Natural killer cell (primary cell): ENCODE data around the gene CCDC91. TPM values are rescaled to one million over a fixed set of nuclear protein-coding genes. Genes with fewer than 3 reads are reported as not detected.

Experiments used
- ATAC-seq, 3 donors: fragments of 150-1000 bp in 2 of 3; fragments of 200-7000 bp in 1 of 3; cut with Tn5 transposase; 1 replicate in 1 of 3; 2 replicates in 2 of 3; pipeline ENCODE4 v1.10.0; 2021; ENCODE audit warnings: mild to moderate bottlenecking in 2 of 3, moderate library complexity in 2 of 3
- DNase-seq, 2 donors: peaks; one replicate each; pipeline versions ENCODE4 v3.0.0 to v3.0.0-alpha.2; 2013 to 2021; ENCODE audit warnings: mixed read lengths in 1 of 2
- H3K27ac ChIP-seq: one replicate; pipeline ENCODE4 v1.5.1; 2013; ENCODE audit warnings: mild to moderate bottlenecking, low read length
- H3K27me3 ChIP-seq: one replicate; pipeline ENCODE4 v1.6.1; 2013; ENCODE audit warnings: low read length; ENCODE audit not compliant: control insufficient read depth, insufficient read depth
- H3K36me3 ChIP-seq: one replicate; pipeline ENCODE4 v1.6.1; 2013; ENCODE audit warnings: low read length; ENCODE audit not compliant: control insufficient read depth, insufficient read depth
- H3K4me1 ChIP-seq: one replicate; pipeline ENCODE4 v1.6.1; 2013; ENCODE audit warnings: low read length; ENCODE audit not compliant: control insufficient read depth, insufficient read depth
- H3K4me3 ChIP-seq: one replicate; pipeline ENCODE4 v1.5.1; 2013; ENCODE audit warnings: low read length
- H3K9me3 ChIP-seq: one replicate; pipeline ENCODE4 v1.6.1; 2013; ENCODE audit warnings: low read length; ENCODE audit not compliant: control insufficient read depth, insufficient read depth
- H3K27ac Mint-ChIP-seq, 2 donors: one replicate each; pipeline ENCODE4 v1.8.0; 2022; ENCODE audit warnings: mild to moderate bottlenecking in 2 of 2, mixed read lengths in 2 of 2, moderate library complexity in 1 of 2
- H3K27me3 Mint-ChIP-seq, 2 donors: one replicate each; pipeline ENCODE4 v1.8.0; 2022; ENCODE audit warnings: low read depth in 2 of 2, mixed read lengths in 2 of 2
- H3K36me3 Mint-ChIP-seq: one replicate; pipeline ENCODE4 v1.8.0; 2022; ENCODE audit warnings: mixed read lengths
- H3K4me1 Mint-ChIP-seq, 2 donors: one replicate each; pipeline ENCODE4 v1.8.0; 2022; ENCODE audit warnings: mixed read lengths in 2 of 2
- H3K4me3 Mint-ChIP-seq: one replicate; pipeline ENCODE4 v1.8.0; 2022; ENCODE audit warnings: mild to moderate bottlenecking, moderate library complexity, mixed read lengths
- H3K9me3 Mint-ChIP-seq, 2 donors: one replicate each; pipeline ENCODE4 v1.8.0; 2022; ENCODE audit warnings: mixed read lengths in 2 of 2
- WGBS: methylation state at CpG from one replicate; pipeline ENCODE4 v1.1.7; 2013; ENCODE audit warnings: missing lambda C conversion rate; ENCODE audit not compliant: insufficient coverage; 5-methylcytosine and 5-hydroxymethylcytosine counted together
- intact Hi-C: fragments of 100-400 bp; cut with micrococcal nuclease; formaldehyde crosslinking; loops from one replicate; pipeline ENCODE4 v1.14.2; 2022
- total RNA-seq, 4 donors: library from RNA; stranded (reverse); fragments of 120-200 nt in 1 of 4; gene quantifications; one replicate each; pipeline versions ENCODE4 v1.2.3 to v1.2.4, GENCODE V29; 2013 to 2022
- TF ChIP-seq, protein P1 (sequence below): fragments of 200-600 bp; IDR thresholded peaks from one replicate; pipeline ENCODE4 v1.8.0; 2022; ENCODE audit warnings: antibody characterized with exemption

The CCDC91 gene
- total RNA-seq, 3 donors from 2014 or later (not counting 1 experiment from before 2014, with no cell fraction given), result 48.8 to 65.8 (median 60.2) TPM

DNA sequence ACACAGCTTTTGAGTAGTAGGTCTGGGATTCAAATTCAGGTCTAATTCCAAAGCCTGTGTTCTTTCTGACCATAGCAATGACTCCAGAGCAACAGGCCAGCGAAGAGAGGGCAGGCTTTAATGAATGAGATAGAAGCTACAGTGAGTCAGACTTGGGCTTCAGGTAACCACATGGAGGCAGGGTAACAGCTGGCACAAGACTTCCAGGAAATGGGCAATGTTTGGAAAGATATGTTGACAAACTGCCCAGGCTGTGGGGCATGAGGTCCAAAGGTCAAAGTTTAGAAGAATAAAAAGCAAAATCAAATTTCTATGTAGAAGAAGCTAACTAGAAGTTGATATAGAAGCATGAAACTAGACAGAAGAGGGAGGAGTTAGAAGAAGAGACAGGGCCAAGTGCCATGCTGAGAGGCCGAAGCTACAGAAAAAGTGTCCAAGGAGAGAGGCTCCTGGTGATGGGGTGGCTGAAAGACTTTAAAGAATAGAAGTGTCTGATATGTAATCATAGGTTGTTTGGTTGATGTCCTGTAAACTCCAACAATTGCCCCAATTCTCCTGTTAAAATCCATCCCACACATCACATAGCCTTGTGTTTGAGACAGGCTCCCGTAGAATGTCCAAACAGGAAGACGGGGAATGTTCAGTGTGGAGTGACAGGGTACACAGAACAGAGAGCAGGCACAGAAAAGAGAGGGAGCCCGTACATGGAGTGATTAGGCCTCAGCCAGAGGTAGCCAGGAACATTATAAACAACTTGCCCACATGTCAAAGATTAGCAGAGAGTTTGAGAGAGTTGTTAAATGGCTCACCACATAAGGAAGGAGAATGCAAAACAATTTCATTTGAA, 384.7 kb downstream of the CCDC91 start:
- Mint-ChIP-seq H3K27ac (no peak overlapping the region), H3K27me3 (no peaks in the 10 kb centered on the region), H3K4me1 (no peaks in the 10 kb centered on the region), H3K4me3 (no peak overlapping the region), H3K9me3 (no peaks in the 10 kb centered on the region), H3K36me3 (no peaks in the 10 kb centered on the region)
- intact Hi-C loops, result no loop called here
- no peaks in the 10 kb centered on the region for H3K9me3 ChIP-seq
- no peak overlapping the region for H3K27ac ChIP-seq
- WGBS, result 88% methylated on average over 5 of the region's 5 CpGs
- H3K27me3 ChIP-seq, result no peaks in the 10 kb centered on the region
- TF ChIP-seq, protein P1, sequence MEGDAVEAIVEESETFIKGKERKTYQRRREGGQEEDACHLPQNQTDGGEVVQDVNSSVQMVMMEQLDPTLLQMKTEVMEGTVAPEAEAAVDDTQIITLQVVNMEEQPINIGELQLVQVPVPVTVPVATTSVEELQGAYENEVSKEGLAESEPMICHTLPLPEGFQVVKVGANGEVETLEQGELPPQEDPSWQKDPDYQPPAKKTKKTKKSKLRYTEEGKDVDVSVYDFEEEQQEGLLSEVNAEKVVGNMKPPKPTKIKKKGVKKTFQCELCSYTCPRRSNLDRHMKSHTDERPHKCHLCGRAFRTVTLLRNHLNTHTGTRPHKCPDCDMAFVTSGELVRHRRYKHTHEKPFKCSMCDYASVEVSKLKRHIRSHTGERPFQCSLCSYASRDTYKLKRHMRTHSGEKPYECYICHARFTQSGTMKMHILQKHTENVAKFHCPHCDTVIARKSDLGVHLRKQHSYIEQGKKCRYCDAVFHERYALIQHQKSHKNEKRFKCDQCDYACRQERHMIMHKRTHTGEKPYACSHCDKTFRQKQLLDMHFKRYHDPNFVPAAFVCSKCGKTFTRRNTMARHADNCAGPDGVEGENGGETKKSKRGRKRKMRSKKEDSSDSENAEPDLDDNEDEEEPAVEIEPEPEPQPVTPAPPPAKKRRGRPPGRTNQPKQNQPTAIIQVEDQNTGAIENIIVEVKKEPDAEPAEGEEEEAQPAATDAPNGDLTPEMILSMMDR, result no peak
- no peak for DNase-seq
- H3K4me1 ChIP-seq, result no peaks in the 10 kb centered on the region
- H3K4me3 ChIP-seq, result no peak overlapping the region
- no peaks in the 10 kb centered on the region for H3K36me3 ChIP-seq
- no peak for ATAC-seq

DNA sequence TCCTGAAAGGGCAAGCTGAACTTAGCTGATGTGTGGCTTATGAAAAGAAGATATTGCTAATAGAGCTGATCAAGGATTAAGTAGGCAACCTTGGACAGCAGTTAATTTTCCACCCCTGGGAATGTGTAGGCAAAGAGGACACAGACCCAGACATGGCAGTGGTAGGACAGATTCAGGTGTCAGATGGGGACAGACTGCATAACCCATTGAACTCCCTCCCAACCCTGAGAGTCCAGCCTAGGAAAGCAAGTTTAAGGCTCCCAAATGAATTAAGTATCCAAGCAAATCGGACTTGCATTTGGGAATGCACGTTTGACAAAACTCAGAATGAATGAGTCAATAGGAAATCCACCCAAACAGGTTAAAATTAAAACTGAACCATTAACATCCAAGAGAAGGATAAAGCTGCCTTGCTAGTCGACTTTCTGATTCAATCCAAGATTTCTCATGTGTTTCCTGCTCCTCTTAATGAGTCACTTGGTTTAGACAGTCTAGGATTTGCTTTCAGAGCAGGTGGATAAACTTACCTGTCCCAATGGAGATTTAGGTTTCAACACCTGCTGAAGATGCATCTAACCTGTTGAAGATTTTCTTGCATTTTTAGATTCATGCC, 385.4 kb downstream of the CCDC91 start:
- no peaks in the 10 kb centered on the region for H3K27me3 Mint-ChIP-seq
- H3K4me1 Mint-ChIP-seq, result no peaks in the 10 kb centered on the region
- no peaks in the 10 kb centered on the region for H3K36me3 ChIP-seq
- no peaks in the 10 kb centered on the region for H3K27me3 ChIP-seq
- TF ChIP-seq, protein P1, result no peak
- intact Hi-C loops, result no loop called here
- ATAC-seq (no peak), DNase-seq (no peak)
- H3K4me1 ChIP-seq, result no peaks in the 10 kb centered on the region
- no peaks in the 10 kb centered on the region for H3K9me3 ChIP-seq
- no peak overlapping the region for H3K27ac Mint-ChIP-seq
- H3K4me3 ChIP-seq, result no peak overlapping the region
- H3K27ac ChIP-seq, result no peak overlapping the region
- no peaks in the 10 kb centered on the region for H3K36me3 Mint-ChIP-seq
- no peaks in the 10 kb centered on the region for H3K9me3 Mint-ChIP-seq
- H3K4me3 Mint-ChIP-seq, result no peak overlapping the region
- WGBS, result 89% methylated on average over 3 of the region's 3 CpGs

DNA sequence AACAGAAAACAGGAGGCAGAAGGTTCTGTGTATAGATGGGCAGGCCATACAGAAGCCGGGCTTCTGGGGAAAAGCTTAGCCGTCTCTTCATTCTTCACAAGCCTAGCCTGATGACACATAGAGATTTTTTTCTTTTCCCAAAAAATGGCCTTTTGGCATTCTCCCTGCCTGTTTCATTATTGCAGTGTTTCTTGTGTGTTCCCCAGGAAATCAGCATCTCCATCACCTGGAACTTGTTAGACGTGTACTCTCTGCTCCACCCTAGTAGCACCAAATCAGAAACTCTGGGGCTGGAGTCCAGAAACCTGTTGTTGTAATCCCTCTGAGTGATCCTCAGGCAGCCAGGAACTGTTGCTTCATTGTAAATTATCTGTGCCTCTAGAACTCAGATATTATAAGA, 388.1 kb downstream of the CCDC91 start:
- no peaks in the 10 kb centered on the region for H3K27me3 ChIP-seq
- TF ChIP-seq, protein P1, result no peak
- intact Hi-C loops, result no loop called here
- H3K4me3 Mint-ChIP-seq, result no peak overlapping the region
- no peaks in the 10 kb centered on the region for H3K9me3 Mint-ChIP-seq
- H3K27ac ChIP-seq, result no peak overlapping the region
- H3K27me3 Mint-ChIP-seq, result no peaks in the 10 kb centered on the region
- H3K36me3 ChIP-seq, result no peaks in the 10 kb centered on the region
- H3K4me1 ChIP-seq, result no peaks in the 10 kb centered on the region
- H3K4me1 Mint-ChIP-seq, result peaks cover 5% of the 10 kb centered on the region in 2 donors
- 92% methylated on average over 3 of the region's 3 CpGs for WGBS
- no peaks in the 10 kb centered on the region for H3K9me3 ChIP-seq
- no peak overlapping the region for H3K4me3 ChIP-seq
- ATAC-seq (no peak), DNase-seq (no peak)
- no peaks in the 10 kb centered on the region for H3K36me3 Mint-ChIP-seq
- H3K27ac Mint-ChIP-seq, result no peak overlapping the region
